Peyer's patch (tissue), 4 donors: Measurements from ENCODE around the gene PRR18. TPM values are rescaled to one million over a fixed set of nuclear protein-coding genes. Genes with fewer than 3 reads are reported as not detected.

Experiments
- DNase-seq, 3 donors: peaks; one replicate each; pipeline ENCODE4 v3.0.0-alpha.2; 2017 to 2019
- H3K27ac ChIP-seq, 4 donors: fragments of 200-600 bp; sonication (generic); one replicate each; pipeline ENCODE4 v1.5.1; 2016 to 2019
- H3K27me3 ChIP-seq, 2 donors: fragments of 200-600 bp; sonication (generic); one replicate each; pipeline ENCODE4 v1.5.1; 2019
- H3K36me3 ChIP-seq, 3 donors: fragments of 200-600 bp; sonication (generic); one replicate each; pipeline ENCODE4 v1.5.1; 2016 to 2019
- H3K4me1 ChIP-seq, 4 donors: fragments of 200-600 bp; sonication (generic); one replicate each; pipeline ENCODE4 v1.5.1; 2016 to 2019
- H3K4me3 ChIP-seq, 4 donors: fragments of 200-600 bp; sonication (generic); 1 replicate in 3 of 4; 2 replicates in 1 of 4; pipeline ENCODE4 v1.5.1; 2016 to 2019; ENCODE audit warnings: mild to moderate bottlenecking in 1 of 4
- H3K9me3 ChIP-seq, 4 donors: fragments of 200-600 bp; sonication (generic); one replicate each; pipeline ENCODE4 v1.5.1; 2016 to 2019; ENCODE audit warnings: mild to moderate bottlenecking in 1 of 4
- CTCF ChIP-seq, 6 experiments: fragments of 450-650 bp in 4 of 6; fragments of 200-600 bp in 2 of 6; sonication (generic) in 1 of 6; IDR thresholded peaks; one replicate each; pipeline ENCODE4 v1.5.1; 2017 to 2019; ENCODE audit warnings: antibody characterized with exemption in 6 of 6, mild to moderate bottlenecking in 3 of 6, moderate library complexity in 1 of 6
- POLR2A ChIP-seq, 2 donors: fragments of 450-650 bp; IDR thresholded peaks; one replicate each; pipeline ENCODE4 v1.5.1; 2017; ENCODE audit warnings: antibody characterized with exemption in 2 of 2, mild to moderate bottlenecking in 2 of 2, moderate library complexity in 2 of 2
- total RNA-seq, 4 donors: library from RNA; depleted of rRNA; stranded (reverse); fragments of >200 nt; gene quantifications; one replicate each; pipeline ENCODE4 v1.1.0, GENCODE V29; 2016

The PRR18 gene
- total RNA-seq, 4 donors from 2014 or later = not detected

- H3K4me1 ChIP-seq = peaks cover 0 to 18% (median 4%) of the 10 kb centered on the region in 4 donors
- H3K36me3 ChIP-seq = peaks cover 0 to 19% (median 0%) of the 10 kb centered on the region in 3 donors
- no peaks in the 10 kb centered on the region for H3K27me3 ChIP-seq
- no peak overlapping the region for H3K4me3 ChIP-seq
- no peak for TF ChIP-seq POLR2A (IDR thresholded peaks at IDR 0.05)
- no peak for DNase-seq
- no peaks in the 10 kb centered on the region for H3K9me3 ChIP-seq
- H3K27ac ChIP-seq = no peak overlapping the region
Observed at GRCh38 chr6:166331503-166332415, 23.6 kb upstream of the PRR18 start.

- TF ChIP-seq CTCF (IDR thresholded peaks at IDR 0.05) = peak in 3 of 6 experiments; percentile 8 to 20 (median 17)
- no peak for TF ChIP-seq POLR2A (IDR thresholded peaks at IDR 0.05)
- Histone ChIP-seq H3K4me1 (peaks cover 0 to 18% (median 4%) of the 10 kb centered on the region in 4 donors), H3K27ac (no peak overlapping the region), H3K27me3 (no peaks in the 10 kb centered on the region), H3K4me3 (no peak overlapping the region), H3K9me3 (no peaks in the 10 kb centered on the region), H3K36me3 (peaks cover 0 to 26% (median 0%) of the 10 kb centered on the region in 3 donors)
- peak in 1 of 3 donors; percentile 76 for DNase-seq
Observed at GRCh38 chr6:166330612-166331011, 22.4 kb upstream of the PRR18 start.

GRCh38 chr6:166325383-166326042, 17.3 kb upstream of the PRR18 start:
- H3K4me1 ChIP-seq = peaks cover 0 to 1% (median 0%) of the 10 kb centered on the region in 4 donors
- no peak overlapping the region for H3K4me3 ChIP-seq
- H3K9me3 ChIP-seq = no peaks in the 10 kb centered on the region
- H3K27ac ChIP-seq = no peak overlapping the region
- no peaks in the 10 kb centered on the region for H3K27me3 ChIP-seq
- H3K36me3 ChIP-seq = peaks cover 0 to 71% (median 0%) of the 10 kb centered on the region in 3 donors
- TF ChIP-seq CTCF (IDR thresholded peaks at IDR 0.05) = no peak
- TF ChIP-seq POLR2A (IDR thresholded peaks at IDR 0.05) = no peak
- DNase-seq = no peak

DNA sequence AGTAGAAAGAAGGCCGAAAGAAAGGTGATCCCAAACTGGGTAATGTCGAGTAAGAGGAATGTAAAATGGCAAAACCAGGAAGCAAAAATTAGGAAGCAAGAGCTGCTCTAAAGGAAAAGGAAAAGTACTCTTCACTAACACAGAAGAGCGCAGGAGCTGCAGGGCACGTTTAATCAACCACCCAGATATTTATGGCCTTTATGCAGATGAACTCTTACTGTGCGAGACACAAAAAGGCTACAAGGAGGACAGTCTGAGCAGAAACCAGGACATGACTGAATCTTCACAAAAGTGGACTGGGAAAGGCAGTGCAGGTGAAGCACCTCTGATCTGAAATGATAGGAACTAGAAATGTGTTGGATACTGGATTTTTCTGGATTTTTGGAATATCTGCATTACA, 15.2 kb upstream of the PRR18 start:
- no peak for TF ChIP-seq CTCF (IDR thresholded peaks at IDR 0.05)
- no peak for TF ChIP-seq POLR2A (IDR thresholded peaks at IDR 0.05)
- Histone ChIP-seq H3K4me3 (no peak overlapping the region), H3K27ac (no peak overlapping the region), H3K4me1 (no peaks in the 10 kb centered on the region), H3K27me3 (no peaks in the 10 kb centered on the region), H3K9me3 (no peaks in the 10 kb centered on the region), H3K36me3 (peaks cover 0 to 84% (median 0%) of the 10 kb centered on the region in 3 donors)
- DNase-seq = no peak

DNA sequence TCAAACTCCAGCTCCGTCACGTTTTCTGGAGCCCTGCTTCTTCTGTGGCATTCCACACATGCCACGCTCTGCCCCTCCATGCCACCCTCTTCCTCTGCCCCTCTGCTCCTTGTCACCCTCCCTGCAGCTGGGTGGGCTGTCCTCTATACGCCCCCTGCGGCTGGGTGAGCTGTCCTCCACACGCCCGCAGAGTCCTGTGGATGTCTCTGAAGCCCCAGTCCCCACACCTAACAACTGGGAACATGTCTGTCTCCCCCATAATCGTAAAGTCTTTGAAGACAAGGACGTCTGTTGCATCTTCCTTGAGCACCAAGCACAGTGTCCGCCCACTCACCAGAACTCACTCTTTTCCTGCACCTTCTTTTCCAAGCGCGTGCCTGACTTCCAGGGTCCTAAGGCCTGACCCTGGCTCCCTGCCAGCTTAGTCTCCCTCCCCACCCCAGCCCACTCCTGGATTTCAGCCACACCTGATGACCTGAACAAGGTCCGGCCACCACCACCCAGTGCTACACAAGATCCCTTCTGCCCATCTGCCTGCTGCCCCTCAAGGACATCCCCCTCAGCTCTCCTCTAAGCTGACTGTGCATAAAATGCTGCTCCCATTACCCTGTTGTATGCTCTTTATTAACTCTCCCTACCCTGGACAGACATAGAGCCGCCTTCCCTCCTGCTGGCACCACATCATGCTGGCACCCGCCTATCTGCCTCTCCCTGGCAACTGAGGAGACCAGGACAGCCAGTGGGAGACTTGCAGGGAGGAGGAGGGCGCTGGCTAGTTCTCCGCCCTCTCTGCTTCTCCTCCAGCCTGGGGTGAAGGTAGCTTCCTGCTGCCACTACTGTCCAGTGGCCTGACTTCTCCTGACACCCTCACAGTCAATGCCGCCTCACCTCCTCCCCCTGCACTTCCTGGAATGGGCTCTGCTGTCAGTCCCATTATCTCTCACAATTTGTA, 10.7 kb upstream of the PRR18 start:
- H3K27ac ChIP-seq = no peak overlapping the region
- peaks cover 0 to 43% (median 0%) of the 10 kb centered on the region in 3 donors for H3K36me3 ChIP-seq

More for the DNA sequence above, 10.7 kb upstream of the PRR18 start:
- no peaks in the 10 kb centered on the region for H3K9me3 ChIP-seq
- no peaks in the 10 kb centered on the region for H3K4me1 ChIP-seq
- peak in 1 of 3 donors; percentile 10 for DNase-seq
- H3K27me3 ChIP-seq = no peaks in the 10 kb centered on the region
- no peak for TF ChIP-seq POLR2A (IDR thresholded peaks at IDR 0.05)
- TF ChIP-seq CTCF (IDR thresholded peaks at IDR 0.05) = no peak
- H3K4me3 ChIP-seq = no peak overlapping the region
